Urinary bladder (tissue), 4 donors: ENCODE data around the gene ELF3. TPM values are rescaled to one million over a fixed set of nuclear protein-coding genes. Genes with fewer than 3 reads are reported as not detected.
"Not testable (repeated sequence)": the region's sequence is repeated elsewhere in the genome, so short reads cannot be mapped to it uniquely, and the experiment has no call there.

ENCODE experiments used
- DNase-seq: peaks from one replicate; pipeline ENCODE4 v3.0.0-alpha.2; 2015; ENCODE audit errors: extremely low spot score
- H3K27ac ChIP-seq: one replicate; pipeline ENCODE4 v1.5.1; 2013; ENCODE audit warnings: low read depth, mild to moderate bottlenecking, moderate library complexity
- H3K36me3 ChIP-seq: one replicate; pipeline ENCODE4 v1.6.1; 2013; ENCODE audit warnings: mild to moderate bottlenecking, moderate library complexity; ENCODE audit not compliant: insufficient read depth
- H3K4me1 ChIP-seq: one replicate; pipeline ENCODE4 v1.6.1; 2013; ENCODE audit warnings: mild to moderate bottlenecking, moderate library complexity; ENCODE audit not compliant: insufficient read depth
- H3K4me3 ChIP-seq: one replicate; pipeline ENCODE4 v1.5.1; 2013; ENCODE audit warnings: low read depth, low read length
- WGBS: extraction: QIAGEN DNeasy Blood & Tissue Kit; methylation state at CpG from one replicate; pipeline ENCODE4 v1.1.7; 2013; 5-methylcytosine and 5-hydroxymethylcytosine counted together
- polyA plus RNA-seq: library from polyadenylated mRNA; stranded (reverse); fragments of 200-250 nt; gene quantifications from one replicate; pipeline ENCODE4 v1.2.3, GENCODE V29; 2013
- total RNA-seq: library from RNA; depleted of rRNA; stranded (reverse); fragments of >200 nt; gene quantifications from one replicate; pipeline ENCODE4 v1.2.3, GENCODE V29; 2014
- donor health status: healthy with polysubstance abuse.
- donor health status: healthy.

ELF3 gene
- total and polyA plus RNA-seq, 2 donors, result 120 to 123 TPM

DNA sequence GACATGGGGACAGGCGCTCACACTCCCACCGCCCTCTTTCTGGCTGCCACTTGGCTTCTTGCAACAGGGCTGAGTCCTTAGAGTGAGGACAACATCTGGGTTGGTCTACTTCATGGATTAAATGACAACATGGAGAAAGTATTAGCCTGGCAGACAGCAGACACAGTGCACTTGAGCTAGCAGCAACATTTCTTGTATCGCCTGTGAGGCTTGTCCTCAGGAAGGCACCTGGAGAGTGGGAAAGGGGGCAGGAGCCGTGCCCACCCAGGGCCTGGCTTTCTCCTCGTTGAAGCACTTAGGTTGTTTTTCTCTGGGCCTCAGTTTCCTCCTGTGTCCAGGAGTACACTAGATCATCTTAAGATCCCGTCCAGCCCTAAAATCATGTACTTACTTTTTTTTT is 3.7 kb downstream of the ELF3 start:
- Histone ChIP-seq H3K4me3 (no peak overlapping the region), H3K36me3 (peaks cover 2% of the 10 kb centered on the region), H3K4me1 (no peaks in the 10 kb centered on the region), H3K27ac (peak overlapping the region; percentile 66)
- no peak for DNase-seq
- WGBS, result 97% methylated on average over 6 of the region's 6 CpGs

DNA sequence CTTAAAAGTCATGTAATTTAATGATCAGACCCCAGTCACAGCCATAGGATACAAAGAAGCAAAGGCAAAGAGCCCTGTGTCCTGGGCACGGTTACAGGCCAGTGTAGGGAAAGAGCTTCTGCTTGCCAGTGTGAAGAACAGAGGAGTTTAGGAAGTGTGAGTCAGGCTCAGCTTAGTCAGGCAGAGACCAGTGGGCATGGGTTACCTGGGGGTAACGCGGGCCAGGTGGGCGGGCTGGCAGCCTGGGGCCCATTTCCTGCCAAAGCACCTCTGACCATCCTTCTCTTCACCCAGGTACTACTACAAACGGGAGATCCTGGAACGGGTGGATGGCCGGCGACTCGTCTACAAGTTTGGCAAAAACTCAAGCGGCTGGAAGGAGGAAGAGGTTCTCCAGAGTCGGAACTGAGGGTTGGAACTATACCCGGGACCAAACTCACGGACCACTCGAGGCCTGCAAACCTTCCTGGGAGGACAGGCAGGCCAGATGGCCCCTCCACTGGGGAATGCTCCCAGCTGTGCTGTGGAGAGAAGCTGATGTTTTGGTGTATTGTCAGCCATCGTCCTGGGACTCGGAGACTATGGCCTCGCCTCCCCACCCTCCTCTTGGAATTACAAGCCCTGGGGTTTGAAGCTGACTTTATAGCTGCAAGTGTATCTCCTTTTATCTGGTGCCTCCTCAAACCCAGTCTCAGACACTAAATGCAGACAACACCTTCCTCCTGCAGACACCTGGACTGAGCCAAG is 4.7 kb downstream of the ELF3 start:
- WGBS, result 79% methylated on average over 17 of the region's 17 CpGs
- Histone ChIP-seq H3K4me1 (no peaks in the 10 kb centered on the region), H3K36me3 (peaks cover 2% of the 10 kb centered on the region), H3K27ac (peak overlapping the region; percentile 55), H3K4me3 (no peak overlapping the region)
- DNase-seq, result no peak

GRCh38 chr1:202015662-202015937 is 5.2 kb downstream of the ELF3 start:
- Histone ChIP-seq H3K4me1 (no peaks in the 10 kb centered on the region), H3K27ac (peak overlapping the region; percentile 55), H3K4me3 (no peak overlapping the region), H3K36me3 (peaks cover 2% of the 10 kb centered on the region)
- DNase-seq, result no peak
- 73% methylated on average over 3 of the region's 3 CpGs for WGBS

GRCh38 chr1:202016022-202016810 is 5.8 kb downstream of the ELF3 start:
- 80% methylated on average over 9 of the region's 9 CpGs for WGBS
- no peak overlapping the region for H3K4me3 ChIP-seq
- DNase-seq, result no peak
- no peak overlapping the region for H3K27ac ChIP-seq
- no peaks in the 10 kb centered on the region for H3K4me1 ChIP-seq
- H3K36me3 ChIP-seq, result peaks cover 2% of the 10 kb centered on the region

DNA sequence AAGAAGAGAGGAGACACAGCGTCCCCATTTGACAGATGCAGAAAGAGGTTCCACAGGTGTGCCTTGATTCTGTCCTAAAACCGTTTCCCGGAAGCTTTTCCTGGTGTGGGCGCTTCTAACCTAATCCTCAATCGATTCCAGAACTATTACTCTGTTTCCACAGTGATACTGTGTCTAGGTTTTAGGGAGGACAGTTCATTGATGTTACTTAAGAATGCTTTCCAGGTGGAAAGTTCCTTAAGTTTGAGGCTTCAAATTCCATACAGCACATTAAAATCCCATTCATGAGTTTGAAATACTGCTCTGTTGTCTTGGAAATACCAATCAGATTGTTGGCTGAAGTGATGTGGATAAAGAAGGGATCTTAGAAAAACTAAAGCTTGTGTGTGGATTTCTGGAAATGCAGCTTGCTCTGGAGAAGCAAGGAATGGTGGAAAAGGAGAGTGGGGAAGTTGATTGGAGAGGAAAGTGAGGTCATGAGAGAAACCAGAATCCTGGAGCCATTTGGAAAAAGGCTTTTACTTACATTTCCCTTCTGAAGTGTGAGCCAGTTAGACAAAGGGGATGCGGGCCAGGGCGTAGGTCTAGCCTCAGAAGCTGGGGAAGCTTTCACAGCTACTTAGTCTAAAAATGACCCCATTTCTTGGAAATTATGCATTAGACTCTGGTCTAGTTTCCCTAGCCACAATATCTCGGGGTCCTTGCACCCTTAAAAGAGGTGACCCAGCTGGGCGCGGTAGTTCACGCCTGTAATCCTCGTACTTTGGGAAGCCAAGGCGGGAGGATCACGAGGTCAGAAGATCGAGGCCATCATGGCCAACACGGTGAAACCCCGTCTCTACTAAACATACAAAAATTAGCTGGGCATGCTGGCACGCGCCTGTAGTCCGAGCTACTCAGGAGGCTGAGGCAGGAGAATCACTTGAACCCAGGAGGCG is 6.7 kb downstream of the ELF3 start:
- no peak for DNase-seq
- WGBS, result 88% methylated on average over 21 of the region's 21 CpGs
- peaks cover 2% of the 10 kb centered on the region for H3K36me3 ChIP-seq

GRCh38 chr1:202017749-202018467 is 7.5 kb downstream of the ELF3 start:
- DNase-seq, result no peak
- H3K4me3 ChIP-seq, result no peak overlapping the region
- WGBS, result 59% methylated on average over 18 of the region's 18 CpGs
- H3K4me1 ChIP-seq, result no peaks in the 10 kb centered on the region
- peak overlapping the region; percentile 27 for H3K27ac ChIP-seq
- H3K36me3 ChIP-seq, result peaks cover 2% of the 10 kb centered on the region

More for the DNA sequence above, 6.7 kb downstream of the ELF3 start:
- Histone ChIP-seq H3K4me3 (no peak overlapping the region), H3K27ac (no peak overlapping the region), H3K4me1 (no peaks in the 10 kb centered on the region)

- DNase-seq, result peak; percentile 71
- Histone ChIP-seq H3K4me1 (no peaks in the 10 kb centered on the region), H3K36me3 (peaks cover 2% of the 10 kb centered on the region), H3K27ac (peak overlapping the region; percentile 27), H3K4me3 (no peak overlapping the region)
- 56% methylated on average over 19 of the region's 19 CpGs for WGBS
These were observed 8.3 kb downstream of the ELF3 start for GRCh38 chr1:202018468-202019234.

GRCh38 chr1:202019235-202019558 is 8.8 kb downstream of the ELF3 start:
- DNase-seq, H3K4me1 ChIP-seq, H3K27ac ChIP-seq, H3K4me3 ChIP-seq, H3K36me3 ChIP-seq: not testable (repeated sequence)
- WGBS, result 82% methylated on average over 8 of the region's 8 CpGs

DNA sequence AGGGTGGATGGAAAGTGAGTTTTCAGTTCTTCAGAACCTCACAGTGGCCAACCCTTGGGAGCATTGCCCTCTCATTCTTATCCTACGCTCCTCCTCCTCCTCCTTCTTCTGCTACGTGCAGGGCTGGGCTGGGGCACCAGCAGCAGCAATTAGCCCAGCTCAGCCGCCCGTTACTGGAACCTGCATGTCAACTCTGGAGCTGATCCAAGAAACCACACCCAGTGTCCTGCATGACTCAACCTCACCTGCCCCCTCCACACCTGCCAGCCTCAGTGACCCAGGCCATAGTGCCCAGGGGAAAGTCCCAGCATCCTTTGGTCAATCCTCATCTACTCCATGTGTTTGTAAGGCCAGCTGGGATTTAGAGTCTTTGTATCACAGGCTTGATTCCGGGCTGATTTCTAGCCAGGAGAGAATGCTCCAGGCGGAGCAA is 12.6 kb downstream of the ELF3 start:
- Histone ChIP-seq H3K36me3 (no peaks in the 10 kb centered on the region), H3K4me3 (no peak overlapping the region), H3K4me1 (no peaks in the 10 kb centered on the region), H3K27ac (no peak overlapping the region)
- WGBS, result 39% methylated on average over 6 of the region's 6 CpGs
- DNase-seq, result no peak

DNA sequence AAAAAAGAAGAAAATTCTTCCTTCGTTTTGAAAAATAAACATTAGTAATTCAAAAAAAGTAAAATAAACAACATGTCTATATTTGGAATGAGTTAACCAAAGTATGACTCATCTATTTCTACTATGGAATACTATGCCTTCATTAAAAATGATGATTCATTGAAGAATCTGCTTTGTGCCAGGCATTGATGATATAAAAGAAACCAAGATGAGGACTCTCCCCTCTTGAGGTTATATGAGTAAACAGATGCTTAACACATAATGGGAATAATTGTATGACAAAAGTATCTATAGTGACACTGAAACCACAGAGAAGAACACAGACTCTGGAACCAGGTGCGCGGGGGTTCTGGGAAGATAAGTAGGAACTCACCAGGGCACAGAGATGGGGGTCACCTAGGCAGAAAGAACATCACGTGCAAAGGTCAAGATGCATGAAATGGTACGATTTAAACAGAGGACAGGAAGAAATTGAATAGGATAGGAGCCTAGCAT is 18.8 kb downstream of the ELF3 start:
- H3K27ac ChIP-seq, result no peak overlapping the region
- 79% methylated on average over 5 of the region's 5 CpGs for WGBS

GRCh38 chr1:202029727-202030126 is 19.3 kb downstream of the ELF3 start:
- WGBS, result 87% methylated on average over 2 of the region's 2 CpGs
- Histone ChIP-seq H3K4me1 (no peaks in the 10 kb centered on the region), H3K4me3 (no peak overlapping the region), H3K36me3 (no peaks in the 10 kb centered on the region), H3K27ac (no peak overlapping the region)
- no peak for DNase-seq

More for the DNA sequence above, 18.8 kb downstream of the ELF3 start:
- no peak for DNase-seq
- H3K4me1 ChIP-seq, result no peaks in the 10 kb centered on the region
- no peaks in the 10 kb centered on the region for H3K36me3 ChIP-seq
- H3K4me3 ChIP-seq, result no peak overlapping the region

- H3K4me1 ChIP-seq, result no peaks in the 10 kb centered on the region
- no peaks in the 10 kb centered on the region for H3K36me3 ChIP-seq
- H3K4me3 ChIP-seq, result no peak overlapping the region
- no peak for DNase-seq
- H3K27ac ChIP-seq, result no peak overlapping the region
- 75% methylated on average over 4 of the region's 4 CpGs for WGBS
These were observed 21.4 kb downstream of the ELF3 start for GRCh38 chr1:202031796-202032195.
